Erythroblast (primary cell): ENCODE results near the gene BET1.

Experiments used
- GATA1 ChIP-seq: IDR thresholded peaks from 2 replicates; pipeline ENCODE4 v1.6.1; 2011; ENCODE audit warnings: low read depth, mild to moderate bottlenecking, control low read depth, low read length, moderate library complexity
- POLR2A ChIP-seq: IDR thresholded peaks from 2 replicates; pipeline ENCODE4 v1.6.1; 2011; ENCODE audit warnings: mild to moderate bottlenecking, low read length

- no peak for TF ChIP-seq POLR2A
- TF ChIP-seq GATA1 = no peak
These were observed 49.4 kb upstream of the BET1 start for GRCh38 chr7:94053532-94053931.
